Ovary (tissue), 3 donors: ENCODE measurements around the gene NDUFA13.

Experiments used
- POLR2A ChIP-seq: fragments of 450-650 bp; IDR thresholded peaks from one replicate; pipeline ENCODE4 v1.6.1; 2017; ENCODE audit warnings: antibody characterized with exemption, mild to moderate bottlenecking, moderate library complexity
- TF ChIP-seq, protein P1 (sequence below), 3 donors: fragments of 450-650 bp in 2 of 3; fragments of 200-600 bp in 1 of 3; IDR thresholded peaks; one replicate each; pipeline versions ENCODE4 v1.5.1 to v1.8.0; 2016 to 2022; ENCODE audit warnings: antibody characterized with exemption in 3 of 3, mild to moderate bottlenecking in 1 of 3
- donor health status: DM: no; HTN: no; CAD: no.

DNA sequence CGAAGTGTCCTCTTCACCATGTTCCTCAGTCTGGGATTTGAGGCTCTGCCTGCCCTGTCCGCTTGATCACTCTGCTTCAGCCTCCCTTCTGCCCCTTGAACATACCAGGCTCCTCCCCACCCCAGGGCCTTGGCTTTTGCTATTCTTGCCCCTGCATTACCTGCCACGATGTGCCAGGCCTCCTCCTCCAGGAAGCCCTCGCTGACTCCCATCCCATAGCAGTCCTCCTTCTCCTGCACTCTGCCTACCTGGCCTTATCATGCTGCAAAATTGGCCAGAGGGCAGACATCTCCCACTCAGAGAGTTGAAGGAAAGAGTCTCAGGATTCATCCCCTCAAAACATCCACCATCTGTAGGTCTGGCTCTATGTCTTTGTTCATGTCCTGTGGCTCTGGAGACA lies 14.9 kb downstream of the NDUFA13 start:
- TF ChIP-seq, protein P1, sequence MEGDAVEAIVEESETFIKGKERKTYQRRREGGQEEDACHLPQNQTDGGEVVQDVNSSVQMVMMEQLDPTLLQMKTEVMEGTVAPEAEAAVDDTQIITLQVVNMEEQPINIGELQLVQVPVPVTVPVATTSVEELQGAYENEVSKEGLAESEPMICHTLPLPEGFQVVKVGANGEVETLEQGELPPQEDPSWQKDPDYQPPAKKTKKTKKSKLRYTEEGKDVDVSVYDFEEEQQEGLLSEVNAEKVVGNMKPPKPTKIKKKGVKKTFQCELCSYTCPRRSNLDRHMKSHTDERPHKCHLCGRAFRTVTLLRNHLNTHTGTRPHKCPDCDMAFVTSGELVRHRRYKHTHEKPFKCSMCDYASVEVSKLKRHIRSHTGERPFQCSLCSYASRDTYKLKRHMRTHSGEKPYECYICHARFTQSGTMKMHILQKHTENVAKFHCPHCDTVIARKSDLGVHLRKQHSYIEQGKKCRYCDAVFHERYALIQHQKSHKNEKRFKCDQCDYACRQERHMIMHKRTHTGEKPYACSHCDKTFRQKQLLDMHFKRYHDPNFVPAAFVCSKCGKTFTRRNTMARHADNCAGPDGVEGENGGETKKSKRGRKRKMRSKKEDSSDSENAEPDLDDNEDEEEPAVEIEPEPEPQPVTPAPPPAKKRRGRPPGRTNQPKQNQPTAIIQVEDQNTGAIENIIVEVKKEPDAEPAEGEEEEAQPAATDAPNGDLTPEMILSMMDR (IDR thresholded peaks at IDR 0.05), result no peak
- TF ChIP-seq POLR2A, result no peak
